Astrocyte of the hippocampus (primary cell): Measurements from ENCODE around the gene ADD3.
A peak's percentile ranks its signal among the peaks of the same experiment; 100 is the strongest.
"Not testable (repeated sequence)": the region's sequence is repeated elsewhere in the genome, so short reads cannot be mapped to it uniquely, and the experiment has no call there.

Experiments
- DNase-seq: peaks from one replicate; pipeline ENCODE4 v3.0.0; 2011; ENCODE audit warnings: low read depth, low spot score

Gene ADD3

GRCh38 chr10:109975244-109976190 lies 32.3 kb upstream of the ADD3 start:
- no peak for DNase-seq

- DNase-seq, result no peak
Observed at GRCh38 chr10:109976681-109977080, 31.1 kb upstream of the ADD3 start.

DNA sequence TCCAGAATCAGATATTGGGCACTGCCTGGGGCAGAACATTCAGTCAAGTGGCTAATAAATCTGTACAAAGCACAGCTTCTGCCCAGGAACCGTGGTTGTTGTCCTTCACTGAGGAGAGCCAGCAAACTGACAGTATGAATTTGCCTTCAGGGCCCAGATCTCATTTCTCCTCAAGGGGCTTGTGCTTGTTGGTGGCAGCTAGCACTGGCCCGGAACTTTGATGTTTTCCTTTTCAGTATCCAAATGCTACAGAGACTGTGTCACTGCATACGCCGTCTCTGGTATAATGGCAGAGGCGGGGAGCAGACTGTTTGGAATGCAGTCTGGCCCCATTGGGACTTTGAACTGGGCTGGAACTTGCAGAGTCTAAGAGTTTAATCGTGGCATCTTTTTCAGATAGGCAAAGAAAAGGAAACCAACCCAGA lies 30.4 kb upstream of the ADD3 start:
- DNase-seq, result peak; percentile 73

DNA sequence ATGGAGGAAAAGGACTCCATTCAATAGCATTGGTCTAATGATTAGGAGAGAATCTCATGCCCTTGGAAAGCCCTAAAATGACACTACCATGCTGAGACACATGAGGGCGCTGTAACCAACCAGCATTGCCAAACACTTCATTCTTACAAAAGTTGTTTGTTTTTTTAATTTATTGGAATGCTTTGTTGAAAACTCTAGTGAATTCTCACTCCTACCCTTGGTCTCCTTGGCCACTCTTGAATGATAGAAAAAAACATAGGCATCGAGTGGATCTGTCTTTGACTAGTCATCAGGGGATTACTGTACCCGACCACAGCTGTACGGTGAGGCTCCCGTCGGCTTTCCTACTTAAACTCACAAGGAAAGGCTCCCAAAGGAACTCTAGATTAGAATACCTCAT lies 29.3 kb upstream of the ADD3 start:
- peak; percentile 66 for DNase-seq

DNA sequence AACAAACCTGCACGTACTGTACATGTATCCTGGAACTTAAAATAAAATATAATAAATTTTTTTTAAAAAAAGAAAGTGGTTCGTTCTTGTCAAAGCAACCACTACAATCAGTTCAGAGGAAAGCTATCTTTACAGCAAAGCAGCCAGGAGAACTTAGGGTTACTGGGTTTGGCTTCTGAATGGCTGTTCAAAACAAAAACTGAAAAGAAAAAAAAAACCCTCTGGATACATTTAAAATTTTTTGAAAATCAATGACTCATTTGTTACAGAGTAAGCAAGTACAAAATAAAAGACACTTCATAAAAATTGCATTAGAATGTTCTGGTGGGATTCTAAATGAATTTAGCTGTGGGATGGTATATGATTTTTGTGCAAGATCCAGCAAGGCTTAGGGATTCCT lies 28.6 kb upstream of the ADD3 start:
- no peak for DNase-seq

GRCh38 chr10:109981650-109982049 lies 26.1 kb upstream of the ADD3 start:
- DNase-seq, result peak; percentile 74

DNA sequence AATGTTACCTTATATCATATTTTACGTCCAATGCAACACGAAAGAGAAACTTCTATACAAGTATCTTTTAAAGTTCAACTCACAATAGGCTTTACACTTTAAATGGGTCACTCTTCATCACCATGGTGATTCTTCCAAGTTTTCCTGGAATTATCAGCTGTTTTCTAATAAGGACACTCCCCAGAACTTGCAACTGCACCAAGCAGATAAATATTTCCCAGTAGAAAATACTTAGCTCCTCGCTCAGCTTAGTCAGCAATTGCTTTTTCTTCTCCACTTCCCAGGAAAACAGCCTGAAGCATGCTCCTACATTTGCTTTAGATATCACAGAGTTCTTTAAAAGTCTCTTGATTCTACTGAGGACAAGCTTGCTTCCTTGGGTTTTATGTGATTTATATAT lies 25.7 kb upstream of the ADD3 start:
- DNase-seq, result no peak

DNA sequence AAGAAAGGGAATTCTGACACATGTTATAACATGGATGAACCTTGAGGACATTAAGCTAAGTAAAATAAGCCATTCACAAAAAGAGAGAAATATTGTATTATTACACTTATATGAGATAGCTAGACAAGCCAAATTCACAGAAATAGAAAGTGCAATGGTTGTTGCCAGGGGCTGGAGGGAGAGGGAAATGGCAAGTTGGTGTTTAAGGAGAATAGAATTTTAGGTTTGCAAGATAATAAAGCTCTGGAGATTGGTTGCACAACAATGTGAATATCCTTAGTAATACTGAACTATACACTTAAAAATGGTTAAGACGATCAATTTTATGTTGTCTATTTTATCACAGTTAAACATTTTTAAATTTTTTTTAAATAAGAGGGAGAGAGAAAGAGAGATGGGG lies 25.0 kb upstream of the ADD3 start:
- DNase-seq, result no peak

GRCh38 chr10:109984013-109984412 lies 23.8 kb upstream of the ADD3 start:
- DNase-seq, result no peak

DNA sequence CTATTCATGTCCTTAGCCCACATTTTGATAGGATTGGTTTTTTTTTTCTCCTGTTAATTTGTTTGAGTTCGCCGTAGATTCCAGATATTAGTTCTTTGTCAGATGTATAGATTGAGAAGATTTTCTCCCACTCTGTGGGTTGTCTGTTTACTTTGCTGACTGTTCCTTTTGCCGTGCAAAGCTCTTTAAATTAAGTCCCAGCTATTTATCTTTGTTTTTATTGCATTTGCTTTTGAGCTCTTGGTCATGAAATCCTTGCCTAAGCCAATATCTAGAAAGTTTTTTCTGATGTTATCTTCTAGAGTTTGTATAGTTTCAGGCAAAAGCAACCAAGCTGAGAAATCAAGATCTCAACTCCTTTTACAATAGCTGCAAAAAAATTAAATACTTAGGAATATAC lies 22.0 kb upstream of the ADD3 start:
- not testable (repeated sequence) for DNase-seq

GRCh38 chr10:109987452-109988211 lies 20.2 kb upstream of the ADD3 start:
- DNase-seq, result peak; percentile 74

GRCh38 chr10:109988212-109988596 lies 19.6 kb upstream of the ADD3 start:
- DNase-seq, result no peak

- no peak for DNase-seq
Observed at GRCh38 chr10:109991266-109991855, 16.4 kb upstream of the ADD3 start.

DNA sequence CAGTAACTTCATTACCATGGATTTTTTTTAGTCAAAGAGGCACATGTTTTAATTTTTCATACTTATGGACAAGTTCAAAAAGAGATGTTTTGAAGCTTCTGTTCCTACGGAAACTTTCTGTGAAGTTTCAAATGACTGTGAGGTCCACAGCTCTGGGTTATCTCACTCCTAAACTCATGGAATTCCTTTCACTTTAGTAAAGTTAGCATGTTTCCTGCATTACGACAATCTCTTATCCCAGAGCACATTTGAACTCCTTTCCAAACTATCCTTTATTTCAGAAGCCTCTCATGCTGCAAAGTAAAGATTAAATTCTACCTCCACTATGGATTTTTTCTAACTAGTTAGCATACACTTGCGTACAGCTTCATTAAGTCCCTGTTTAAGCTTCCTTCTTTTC lies 15.3 kb upstream of the ADD3 start:
- DNase-seq, result peak; percentile 50

DNA sequence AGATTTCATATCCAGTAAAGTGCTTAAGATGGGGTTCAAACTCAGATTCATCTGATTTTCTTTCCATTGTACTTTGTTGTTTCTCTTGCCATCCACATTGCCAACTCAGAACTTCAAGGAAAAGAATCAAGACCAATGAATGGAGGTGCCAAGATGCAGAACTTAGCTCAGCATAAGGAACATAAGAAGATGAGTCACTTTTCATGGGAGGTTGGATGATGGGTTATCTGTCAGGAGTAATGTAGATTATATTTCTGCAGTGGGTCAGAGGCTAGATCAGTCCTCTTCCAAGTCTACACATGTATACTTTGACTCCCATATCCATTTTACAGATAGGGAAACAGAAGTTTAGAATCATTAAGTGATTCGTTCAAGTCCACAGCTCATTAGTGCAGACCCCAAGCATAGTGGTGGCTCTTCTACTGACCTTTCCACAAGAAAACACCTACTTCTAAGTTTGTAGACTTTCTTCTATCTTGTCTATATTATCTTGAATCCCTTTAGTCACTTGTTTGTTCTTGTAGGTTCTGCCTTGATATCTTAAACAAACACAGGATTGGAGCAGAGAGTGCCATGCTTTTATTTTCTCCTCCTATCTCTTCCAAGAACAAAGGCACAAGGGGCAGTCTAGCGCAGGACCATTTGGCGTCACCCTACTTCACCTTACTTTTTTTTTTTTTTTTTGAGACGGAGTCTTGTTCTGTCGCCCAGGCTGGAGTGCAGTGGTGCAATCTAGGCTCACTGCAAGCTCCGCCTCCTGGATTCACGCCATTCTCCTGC lies 14.0 kb upstream of the ADD3 start:
- DNase-seq, result no peak

GRCh38 chr10:109994711-109995577 lies 12.8 kb upstream of the ADD3 start:
- DNase-seq, result no peak

DNA sequence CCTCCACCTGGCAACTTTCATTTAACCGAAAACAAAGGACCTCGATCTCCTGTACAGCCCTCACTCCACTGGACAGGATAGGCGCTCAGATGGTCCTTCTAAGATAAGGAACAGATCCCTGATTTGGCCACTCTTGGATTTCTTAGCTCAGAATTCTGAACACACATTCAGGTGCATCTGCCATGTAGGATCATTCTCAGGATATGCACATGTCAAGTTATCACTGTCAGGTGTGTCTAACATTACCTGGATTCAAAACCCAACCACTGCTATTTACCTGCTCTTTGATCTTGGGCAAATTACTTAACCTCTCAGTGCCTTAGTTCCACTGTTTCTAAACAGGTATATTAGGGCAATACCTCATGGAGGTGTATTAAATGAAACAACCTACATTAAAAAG lies 12.2 kb upstream of the ADD3 start:
- DNase-seq, result no peak

DNA sequence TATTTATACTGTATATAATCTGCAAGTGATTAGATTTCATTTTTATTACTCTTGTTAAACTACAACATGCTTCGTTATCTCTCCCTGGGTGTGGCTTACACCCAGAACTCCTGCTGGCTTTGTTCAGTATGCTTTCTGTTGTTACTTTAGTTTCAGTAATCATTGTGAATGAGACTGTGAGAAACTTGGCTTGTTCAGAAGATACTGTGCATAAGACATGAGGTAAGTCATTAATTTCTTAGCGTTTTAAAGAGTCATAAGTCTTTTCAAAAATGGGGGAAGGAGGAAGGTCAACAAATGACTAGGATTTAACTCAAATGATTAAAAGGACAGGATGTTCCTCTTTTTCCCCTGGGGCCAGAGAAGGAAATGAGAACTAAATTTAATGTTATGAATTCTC lies 11.6 kb upstream of the ADD3 start:
- no peak for DNase-seq

- no peak for DNase-seq
Observed at GRCh38 chr10:109996766-109997171, 11.0 kb upstream of the ADD3 start.

DNA sequence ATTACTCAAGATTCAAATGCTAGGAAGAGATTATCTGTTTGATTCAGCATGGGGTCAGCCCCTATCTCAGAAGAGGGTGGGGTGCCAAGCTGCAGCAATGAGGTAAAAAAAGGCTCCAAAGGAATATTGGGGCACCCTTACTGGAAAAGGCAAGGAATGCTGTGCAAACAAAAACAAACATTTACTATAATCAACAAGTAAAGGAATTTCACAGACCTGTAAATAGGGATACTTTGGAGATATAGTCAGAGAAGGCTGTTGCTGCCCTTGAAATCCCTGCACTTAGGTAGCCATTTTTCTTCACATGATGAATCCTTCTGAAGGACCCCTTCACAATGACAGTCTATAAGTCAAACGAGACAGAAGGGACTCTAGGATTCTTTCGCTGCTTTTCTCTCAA lies 10.6 kb upstream of the ADD3 start:
- no peak for DNase-seq

DNA sequence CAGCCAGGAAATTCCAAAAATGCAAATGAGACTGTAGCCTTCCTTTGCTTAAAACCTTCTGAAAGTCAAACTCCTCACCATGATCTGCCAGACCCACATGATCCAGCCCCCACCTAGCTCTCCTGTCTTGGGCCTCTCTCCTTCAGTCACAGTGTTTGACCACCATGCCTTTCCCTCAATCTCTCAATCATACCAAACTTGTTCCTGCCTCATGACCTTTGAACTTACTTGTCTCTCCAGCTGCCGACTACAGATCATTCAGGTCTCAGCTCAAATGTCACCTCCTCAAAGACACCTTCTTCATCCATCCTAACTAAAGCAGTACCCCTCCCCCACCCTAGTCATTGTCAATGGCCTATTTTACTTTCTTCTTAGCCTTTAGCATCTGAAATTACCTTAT lies 9.3 kb upstream of the ADD3 start:
- no peak for DNase-seq
